Activated CD4-positive, alpha-beta T cell treated with anti-CD3 and anti-CD28 coated beads for 4 hours (primary cell): ENCODE results near the gene ANKRD65.
"Not testable (repeated sequence)": the region's sequence is repeated elsewhere in the genome, so short reads cannot be mapped to it uniquely, and the experiment has no call there.

Experiments used
- DNase-seq, 2 donors: peaks; one replicate each; pipeline ENCODE4 v3.0.0-alpha.2; 2020

The ANKRD65 gene

GRCh38 chr1:1421147-1421906, at the start of gene ANKRD65:
Gene ANKRD65 (minus strand): TSS chr1:1421276. CDS start chr1:1421005, 271 bp downstream.
- DNase-seq = no peak

- DNase-seq = not testable (repeated sequence)
These were observed 47.3 kb upstream of the ANKRD65 start for GRCh38 chr1:1468196-1468985.

- no peak for DNase-seq
These were observed 42.2 kb upstream of the ANKRD65 start for GRCh38 chr1:1463312-1463711.

GRCh38 chr1:1462318-1462966, 41.4 kb upstream of the ANKRD65 start:
- no peak for DNase-seq

- no peak for DNase-seq
These were observed 40.7 kb upstream of the ANKRD65 start for GRCh38 chr1:1461721-1462317.

- no peak for DNase-seq
These were observed 39.6 kb upstream of the ANKRD65 start for GRCh38 chr1:1460540-1461130.

- not testable (repeated sequence) for DNase-seq
These were observed 38.6 kb upstream of the ANKRD65 start for GRCh38 chr1:1459711-1460110.

GRCh38 chr1:1459156-1459555, 38.1 kb upstream of the ANKRD65 start:
- DNase-seq = not testable (repeated sequence)

- DNase-seq = not testable (repeated sequence)
These were observed 35.7 kb upstream of the ANKRD65 start for GRCh38 chr1:1456683-1457255.

- DNase-seq = not testable (repeated sequence)
These were observed 34.9 kb upstream of the ANKRD65 start for GRCh38 chr1:1455934-1456333.

- DNase-seq = no peak
These were observed 34.3 kb upstream of the ANKRD65 start for GRCh38 chr1:1455366-1455884.

- DNase-seq = not testable (repeated sequence)
These were observed 33.4 kb upstream of the ANKRD65 start for GRCh38 chr1:1454286-1455056.

GRCh38 chr1:1452882-1453281, 31.8 kb upstream of the ANKRD65 start:
- DNase-seq = no peak

GRCh38 chr1:1452365-1452739, 31.3 kb upstream of the ANKRD65 start:
- not testable (repeated sequence) for DNase-seq

GRCh38 chr1:1451696-1452364, 30.8 kb upstream of the ANKRD65 start:
- DNase-seq = no peak

- not testable (repeated sequence) for DNase-seq
These were observed 29.5 kb upstream of the ANKRD65 start for GRCh38 chr1:1450616-1451015.

GRCh38 chr1:1449099-1449739, 28.1 kb upstream of the ANKRD65 start, which contains the start of gene ATAD3C:
Gene ATAD3C (plus strand): TSS chr1:1449689. CDS start chr1:1450684, 995 bp downstream.
- no peak for DNase-seq

- DNase-seq = not testable (repeated sequence)
These were observed 25.6 kb upstream of the ANKRD65 start for GRCh38 chr1:1446631-1447030.

- no peak for DNase-seq
These were observed 21.1 kb upstream of the ANKRD65 start for GRCh38 chr1:1442069-1442770.
